ENCODE data around the gene RNF123.
"Not testable (repeated sequence)": the region's sequence is repeated elsewhere in the genome, so short reads cannot be mapped to it uniquely, and the experiment has no call there.

The RNF123 gene

DNA sequence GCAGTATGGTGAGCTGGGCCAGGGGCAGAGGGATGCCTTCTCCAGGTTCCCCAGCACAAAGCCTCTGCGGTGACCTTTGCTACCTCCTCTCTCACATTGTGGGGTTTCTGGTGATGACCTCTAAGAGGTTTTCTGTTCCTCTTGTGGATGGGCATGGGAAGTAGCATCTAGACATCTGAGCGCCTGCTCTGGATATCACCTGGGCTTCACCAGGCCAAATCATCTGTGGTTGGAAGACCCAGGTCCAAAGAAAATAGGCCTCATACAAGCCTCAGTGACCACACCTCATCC, 8.2 kb upstream of the RNF123 start:
- DNase-seq (ENCODE audit: low read depth in 2 of 2): no peak

- no peak for DNase-seq (ENCODE audit: low read depth in 2 of 2)
Observed at GRCh38 chr3:49681543-49681942, 7.8 kb upstream of the RNF123 start.

- DNase-seq (ENCODE audit: low read depth in 2 of 2): no peak
Observed at GRCh38 chr3:49683162-49683561, 6.2 kb upstream of the RNF123 start.

GRCh38 chr3:49684453-49684852, 4.9 kb upstream of the RNF123 start:
- DNase-seq (ENCODE audit: low read depth in 2 of 2): not testable (repeated sequence)

DNA sequence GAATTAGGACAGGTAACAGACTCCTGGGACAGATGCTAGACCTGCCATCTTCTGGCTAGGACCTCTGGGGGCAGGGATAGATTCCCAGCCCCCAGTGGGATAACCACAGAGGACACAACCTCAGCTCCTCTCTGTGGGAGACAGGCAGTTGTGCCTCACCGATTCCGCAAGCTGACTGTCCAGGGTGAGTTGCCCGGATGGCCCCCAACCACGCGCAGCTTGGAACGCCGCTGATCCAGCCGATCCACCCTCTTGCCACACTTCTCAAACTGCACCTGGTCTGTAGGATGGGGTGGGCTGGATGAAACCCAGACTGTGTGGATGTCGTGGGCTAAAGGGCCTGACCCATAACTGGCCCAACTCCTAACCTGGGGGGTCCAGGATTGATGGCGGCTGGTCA, 4.3 kb upstream of the RNF123 start:
- DNase-seq (ENCODE audit: low read depth in 2 of 2): not testable (repeated sequence)

- not testable (repeated sequence) for DNase-seq (ENCODE audit: low read depth in 2 of 2)
Observed at GRCh38 chr3:49685846-49686245, 3.5 kb upstream of the RNF123 start.

- DNase-seq (ENCODE audit: low read depth in 2 of 2): not testable (repeated sequence)
Observed at GRCh38 chr3:49686346-49686745, 3.0 kb upstream of the RNF123 start.

- DNase-seq (ENCODE audit: low read depth in 2 of 2): peak; percentile 43 to 48
Observed at GRCh38 chr3:49686769-49687423, 2.5 kb upstream of the RNF123 start.

GRCh38 chr3:49687424-49687795, 1.9 kb upstream of the RNF123 start:
- not testable (repeated sequence) for DNase-seq (ENCODE audit: low read depth in 2 of 2)

DNA sequence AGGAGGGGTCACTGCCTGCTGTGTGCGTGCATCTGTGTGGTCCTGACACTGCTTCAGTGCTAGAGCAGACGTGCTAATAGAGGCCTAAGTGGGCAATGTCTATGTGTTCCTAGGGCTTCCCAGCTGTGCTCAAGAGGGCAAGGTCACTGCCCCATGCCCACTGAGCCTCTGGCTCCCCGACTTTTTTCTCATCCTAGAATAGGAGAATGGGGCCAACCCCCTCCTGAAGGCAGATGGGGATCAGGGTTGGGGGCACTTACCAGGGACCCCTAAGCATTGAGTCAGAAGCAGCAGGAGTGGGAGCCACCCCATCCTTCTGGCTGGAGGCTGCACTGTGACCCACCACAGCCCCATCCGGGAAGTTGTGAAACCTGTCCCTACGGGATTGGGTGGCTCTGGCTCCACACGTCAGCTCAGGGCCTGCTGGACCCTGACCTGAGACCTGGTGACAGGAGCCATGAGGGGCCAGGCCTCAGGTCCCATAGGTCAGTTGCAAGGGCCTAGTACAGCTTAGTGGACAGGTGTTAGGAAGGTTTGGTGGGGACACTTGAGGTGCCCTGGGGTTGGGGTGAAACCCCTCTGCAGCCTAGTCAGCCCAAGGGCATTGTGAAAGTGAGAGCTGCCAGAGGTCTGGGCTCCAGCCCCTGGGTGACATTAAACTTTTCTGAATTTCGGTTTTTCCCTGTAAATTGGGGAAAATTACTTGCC, 865 bp upstream of the RNF123 start:
- not testable (repeated sequence) for DNase-seq (ENCODE audit: low read depth in 2 of 2)

- not testable (repeated sequence) for DNase-seq (ENCODE audit: low read depth in 2 of 2)
Observed at GRCh38 chr3:49689908-49690624, 709 bp downstream of the RNF123 start.

- DNase-seq (ENCODE audit: low read depth in 2 of 2): not testable (repeated sequence)
Observed at GRCh38 chr3:49690856-49691255, 1.5 kb downstream of the RNF123 start.

- not testable (repeated sequence) for DNase-seq (ENCODE audit: low read depth in 2 of 2)
Observed at GRCh38 chr3:49691481-49691880, 2.1 kb downstream of the RNF123 start.

DNA sequence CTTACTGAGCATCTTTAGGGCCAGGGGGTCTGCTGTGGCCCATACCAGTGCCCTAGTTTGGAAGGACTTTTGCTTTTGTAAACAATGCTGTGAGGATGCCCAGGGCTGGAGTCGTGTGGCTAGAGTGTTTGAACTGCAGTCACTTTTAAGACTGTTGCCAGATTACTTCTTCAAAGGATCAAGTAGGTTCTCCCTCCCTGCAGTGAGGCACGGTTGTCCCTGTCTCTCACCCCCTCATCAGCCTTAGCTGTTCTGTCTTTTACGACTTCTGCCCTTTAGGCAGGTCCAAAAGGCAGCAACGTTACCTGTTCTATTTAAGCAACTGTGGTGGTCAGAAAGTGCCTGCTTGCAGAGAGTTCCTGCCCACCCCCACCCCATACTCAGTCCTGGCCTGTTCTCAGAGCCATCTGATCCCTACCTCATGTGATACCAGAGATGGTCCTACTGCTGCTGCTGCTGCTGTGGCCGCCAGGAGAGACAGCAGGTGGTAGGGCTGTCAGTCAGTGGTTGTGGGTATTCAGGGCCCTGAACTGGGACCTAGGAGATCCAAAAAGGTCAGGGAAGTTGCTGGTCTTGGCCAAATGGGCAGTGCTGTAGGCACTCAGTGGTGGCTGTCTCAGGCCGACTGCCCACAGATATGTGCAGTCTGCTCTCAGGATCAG, 5.2 kb downstream of the RNF123 start:
- DNase-seq (ENCODE audit: low read depth in 2 of 2): not testable (repeated sequence)

DNA sequence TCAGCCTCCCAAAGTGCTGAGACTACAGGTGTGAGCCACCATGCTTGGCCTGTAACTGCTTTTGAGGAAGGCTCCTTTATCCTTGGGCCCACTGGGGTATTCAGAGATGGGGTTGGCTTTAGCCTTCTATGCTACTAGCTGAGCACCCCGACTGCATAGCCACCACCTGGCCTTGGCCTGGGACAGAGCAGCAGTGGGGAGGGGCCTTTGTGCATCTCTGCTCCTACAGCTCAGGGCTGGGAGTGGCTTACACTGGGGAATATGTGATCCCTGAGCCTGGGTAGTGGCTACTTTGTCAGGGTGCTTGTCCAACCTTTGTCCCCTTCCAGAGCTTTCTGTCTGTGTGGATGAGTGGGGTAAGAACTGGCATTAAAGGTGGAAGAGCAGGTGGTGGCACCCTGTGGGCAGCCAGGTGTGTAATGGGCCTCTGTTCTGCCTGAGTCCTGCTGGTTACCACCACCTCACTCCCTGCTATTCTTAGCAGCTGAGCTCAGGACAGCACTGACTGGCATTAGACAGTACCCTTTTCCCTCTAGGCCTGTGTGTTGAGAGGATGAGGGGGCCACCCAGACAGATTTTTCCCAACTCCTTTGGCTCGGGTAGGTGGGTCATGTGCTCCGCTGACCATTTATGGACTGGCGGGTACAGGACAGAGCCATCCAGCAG, 6.1 kb downstream of the RNF123 start:
- not testable (repeated sequence) for DNase-seq (ENCODE audit: low read depth in 2 of 2)

DNA sequence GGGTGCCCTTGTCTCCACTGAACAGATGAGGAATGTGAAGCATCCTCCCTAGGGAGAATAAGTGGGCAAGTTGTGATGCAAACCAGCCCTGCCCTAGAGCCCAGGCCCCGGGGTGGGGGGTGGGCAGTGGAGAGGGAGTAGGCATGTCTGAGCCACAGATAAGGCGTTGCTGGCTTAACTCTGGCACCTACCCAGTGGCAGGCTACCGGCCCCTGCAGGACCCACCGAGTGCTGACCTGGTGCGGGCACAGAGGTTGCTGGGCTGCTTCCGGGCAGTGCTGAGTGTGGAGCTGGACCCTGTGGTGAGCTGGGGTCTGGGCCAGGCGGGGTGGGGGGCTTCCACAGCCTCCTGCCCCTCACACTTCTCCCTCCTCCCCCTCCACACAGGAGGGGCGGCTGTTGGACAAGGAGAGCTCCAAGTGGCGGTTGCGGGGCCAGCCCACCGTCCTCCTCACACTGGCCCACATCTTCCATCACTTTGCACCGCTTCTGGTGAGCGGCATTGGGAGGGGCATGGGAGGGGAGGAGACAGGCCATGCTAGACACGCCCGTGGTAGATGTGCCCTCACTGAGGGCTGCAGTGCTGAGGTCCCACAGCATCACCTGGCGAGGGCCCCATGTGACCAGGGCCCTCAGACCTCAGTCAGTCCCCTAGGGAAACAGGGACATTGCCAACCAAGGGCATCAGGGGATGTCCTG, 10.1 kb downstream of the RNF123 start:
- no peak for DNase-seq (ENCODE audit: low read depth in 2 of 2)

DNA sequence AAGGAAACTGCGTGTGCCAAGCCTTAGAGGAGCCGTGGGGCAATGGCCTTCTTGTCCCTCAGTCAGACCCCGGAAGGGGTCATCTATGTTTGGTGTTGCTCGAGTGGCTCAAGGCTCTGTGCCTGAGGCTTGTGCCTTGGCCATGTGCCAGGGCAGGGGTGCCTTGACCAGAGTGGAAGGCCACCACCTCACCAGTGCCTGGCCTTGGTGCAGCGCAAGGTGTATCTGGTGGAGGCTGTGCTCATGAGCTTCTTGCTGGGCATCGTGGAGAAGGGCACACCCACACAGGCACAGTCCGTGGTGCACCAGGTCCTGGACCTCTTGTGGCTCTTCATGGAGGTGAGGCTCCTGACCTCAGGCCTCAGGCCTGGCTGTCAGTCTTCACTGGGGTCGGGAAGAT, 10.7 kb downstream of the RNF123 start:
- DNase-seq (ENCODE audit: low read depth in 2 of 2): no peak

DNA sequence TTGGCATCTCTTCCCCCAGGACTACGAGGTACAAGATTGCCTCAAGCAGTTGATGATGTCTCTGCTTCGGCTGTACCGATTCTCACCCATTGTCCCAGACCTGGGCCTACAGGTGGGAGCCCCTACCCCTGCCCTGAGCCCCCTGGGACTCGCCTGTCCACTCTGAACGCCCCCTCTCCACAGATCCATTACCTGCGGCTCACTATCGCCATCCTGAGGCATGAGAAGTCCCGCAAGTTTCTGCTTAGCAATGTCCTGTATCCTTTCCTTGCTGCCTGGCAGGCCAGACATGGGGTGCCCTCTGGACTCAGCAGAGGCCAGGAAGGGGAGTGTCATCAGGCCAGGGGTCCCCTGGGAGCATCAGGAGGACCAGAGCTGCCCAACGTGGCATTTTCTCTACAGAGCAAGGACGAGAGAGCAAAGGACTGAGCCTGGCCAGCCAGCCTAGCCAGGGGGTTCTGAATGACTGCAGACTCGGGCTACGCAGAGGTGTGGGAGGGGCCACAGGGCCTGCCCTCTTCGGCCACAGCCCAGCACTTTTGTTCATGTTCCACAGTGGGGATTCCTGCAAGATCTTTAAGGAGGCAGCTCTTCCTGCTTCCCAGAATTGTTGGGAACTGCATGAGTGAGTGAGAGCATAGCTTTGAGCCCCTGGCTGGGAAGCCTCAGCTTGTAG, 11.2 kb downstream of the RNF123 start:
- no peak for DNase-seq (ENCODE audit: low read depth in 2 of 2)

- no peak for DNase-seq (ENCODE audit: low read depth in 2 of 2)
Observed at GRCh38 chr3:49701388-49702077, 12.2 kb downstream of the RNF123 start.

- no peak for DNase-seq (ENCODE audit: low read depth in 2 of 2)
Observed at GRCh38 chr3:49702672-49703071, 13.3 kb downstream of the RNF123 start.

Measured in stimulated activated CD8-positive, alpha-beta memory T cell treated with anti-CD3 and anti-CD28 coated beads, Interleukin-15, amount 100 ng/mL, for 48 hours (primary cell).